Measurements from ENCODE around the gene HMGXB4. TPM values are rescaled to one million over a fixed set of nuclear protein-coding genes. Genes with fewer than 3 reads are reported as not detected.

HMGXB4 gene
- total RNA-seq, 1 donor from 2014 or later, result 16.7 TPM

DNA sequence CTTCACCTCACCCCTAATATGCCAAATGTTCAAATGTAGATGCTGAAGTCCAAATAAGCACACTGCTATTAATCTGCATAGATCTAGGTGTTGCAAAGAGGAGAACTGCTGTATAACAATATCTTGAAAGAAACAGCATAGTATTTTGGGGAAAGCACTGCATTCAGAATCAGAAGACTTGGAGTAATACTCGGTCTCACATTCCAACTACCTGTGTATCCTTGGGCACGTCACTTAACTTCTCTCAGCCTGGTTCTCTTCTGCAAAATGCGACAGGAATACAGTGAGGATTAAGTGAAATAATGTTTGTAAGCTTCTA, 332 bp upstream of the HMGXB4 start:
- peaks cover 14% of the 10 kb centered on the region for H3K4me1 ChIP-seq (ENCODE audit: insufficient read depth, low read length)
- Mint-ChIP-seq H3K27ac (ENCODE audit: unreplicated experiment) (peak overlapping the region; percentile 80), H3K36me3 (ENCODE audit: low read depth, unreplicated experiment) (no peaks in the 10 kb centered on the region), H3K9me3 (ENCODE audit: unreplicated experiment) (no peaks in the 10 kb centered on the region), H3K4me3 (ENCODE audit: unreplicated experiment) (peak overlapping the region; percentile 84), H3K4me1 (ENCODE audit: low read depth, unreplicated experiment) (peaks cover 6% of the 10 kb centered on the region), H3K27me3 (ENCODE audit: low read depth, unreplicated experiment) (no peaks in the 10 kb centered on the region)
- H4K20me1 ChIP-seq (ENCODE audit: insufficient read depth, low read length), result peaks cover 14% of the 10 kb centered on the region
- H3K79me2 ChIP-seq (ENCODE audit: insufficient read depth, low read length), result peaks cover 50% of the 10 kb centered on the region
- H3K9me3 ChIP-seq (ENCODE audit: insufficient read depth, low read depth, low read length), result no peaks in the 10 kb centered on the region
- H3K27ac ChIP-seq (ENCODE audit: low read depth, low read length), result peak overlapping the region; percentile 89
- no peak for TF ChIP-seq EZH2 (IDR thresholded peaks at IDR 0.05; ENCODE audit: insufficient read depth, low read length)
- TF ChIP-seq, protein P1, sequence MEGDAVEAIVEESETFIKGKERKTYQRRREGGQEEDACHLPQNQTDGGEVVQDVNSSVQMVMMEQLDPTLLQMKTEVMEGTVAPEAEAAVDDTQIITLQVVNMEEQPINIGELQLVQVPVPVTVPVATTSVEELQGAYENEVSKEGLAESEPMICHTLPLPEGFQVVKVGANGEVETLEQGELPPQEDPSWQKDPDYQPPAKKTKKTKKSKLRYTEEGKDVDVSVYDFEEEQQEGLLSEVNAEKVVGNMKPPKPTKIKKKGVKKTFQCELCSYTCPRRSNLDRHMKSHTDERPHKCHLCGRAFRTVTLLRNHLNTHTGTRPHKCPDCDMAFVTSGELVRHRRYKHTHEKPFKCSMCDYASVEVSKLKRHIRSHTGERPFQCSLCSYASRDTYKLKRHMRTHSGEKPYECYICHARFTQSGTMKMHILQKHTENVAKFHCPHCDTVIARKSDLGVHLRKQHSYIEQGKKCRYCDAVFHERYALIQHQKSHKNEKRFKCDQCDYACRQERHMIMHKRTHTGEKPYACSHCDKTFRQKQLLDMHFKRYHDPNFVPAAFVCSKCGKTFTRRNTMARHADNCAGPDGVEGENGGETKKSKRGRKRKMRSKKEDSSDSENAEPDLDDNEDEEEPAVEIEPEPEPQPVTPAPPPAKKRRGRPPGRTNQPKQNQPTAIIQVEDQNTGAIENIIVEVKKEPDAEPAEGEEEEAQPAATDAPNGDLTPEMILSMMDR (IDR thresholded peaks at IDR 0.05; ENCODE audit: insufficient read depth, low read depth, low read length), result no peak
- peak overlapping the region; percentile 97 for H3K4me3 ChIP-seq (ENCODE audit: insufficient read depth, low read depth, low read length)
- H3K9ac ChIP-seq (ENCODE audit: low read length), result peak overlapping the region; percentile 95
- DNase-seq (ENCODE audit: low read depth), result no peak
- peak overlapping the region; percentile 99 for H3K4me2 ChIP-seq (ENCODE audit: low read length)
- peak overlapping the region; percentile 100 for H2AFZ ChIP-seq (ENCODE audit: low read depth, low read length)
- H3K27me3 ChIP-seq (ENCODE audit: insufficient read depth, low read length), result no peaks in the 10 kb centered on the region
- FAIRE-seq, result no peak
- H3K36me3 ChIP-seq (ENCODE audit: insufficient read depth, low read length), result peaks cover under 1% of the 10 kb centered on the region

DNA sequence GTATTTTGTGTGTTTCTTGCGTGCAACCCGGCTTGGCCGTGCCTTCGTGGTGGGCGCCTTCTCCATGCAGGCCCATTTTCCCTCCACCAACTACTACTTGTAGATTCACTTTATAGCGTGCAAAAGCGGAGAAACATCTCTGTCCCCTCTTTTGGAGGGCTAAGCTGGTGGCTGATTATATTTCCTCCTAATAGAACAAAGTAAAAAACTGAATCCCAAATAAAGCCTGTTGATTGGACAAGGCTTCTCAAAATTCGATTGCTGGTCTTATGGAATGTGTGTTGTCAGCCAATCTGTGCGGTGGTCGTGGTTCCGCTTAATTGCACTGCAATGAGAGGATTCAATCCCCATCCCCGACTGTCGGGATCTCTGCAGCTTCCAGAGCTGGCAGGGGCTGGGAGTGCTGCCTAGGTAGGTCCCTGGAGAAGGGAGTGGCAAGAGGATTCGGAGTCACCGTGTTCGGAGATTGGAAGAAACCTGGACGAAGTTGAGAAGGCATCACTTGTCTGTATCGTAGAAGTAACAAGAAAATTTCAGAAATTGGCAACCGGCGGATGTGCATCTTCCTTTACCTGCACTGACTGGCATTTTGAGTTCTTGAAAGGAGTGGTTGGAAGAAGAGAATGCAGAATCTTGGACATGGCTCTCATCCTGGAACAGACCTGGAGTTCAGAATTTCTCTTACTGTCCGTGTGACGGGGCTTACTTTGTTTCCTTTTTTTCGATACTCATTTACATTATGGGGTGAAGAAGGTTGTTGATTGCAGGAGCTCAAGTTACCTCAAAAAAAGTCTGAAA, 1.1 kb downstream of the HMGXB4 start:
- Histone ChIP-seq H3K79me2 (ENCODE audit: insufficient read depth, low read length) (peaks cover 59% of the 10 kb centered on the region), H4K20me1 (ENCODE audit: insufficient read depth, low read length) (peaks cover 22% of the 10 kb centered on the region), H3K4me2 (ENCODE audit: low read length) (peak overlapping the region; percentile 99), H3K36me3 (ENCODE audit: insufficient read depth, low read length) (peaks cover 9% of the 10 kb centered on the region), H3K9ac (ENCODE audit: low read length) (peak overlapping the region; percentile 95), H3K4me1 (ENCODE audit: insufficient read depth, low read length) (peaks cover 14% of the 10 kb centered on the region), H3K27me3 (ENCODE audit: insufficient read depth, low read length) (no peaks in the 10 kb centered on the region), H3K9me3 (ENCODE audit: insufficient read depth, low read depth, low read length) (no peaks in the 10 kb centered on the region), H3K27ac (ENCODE audit: low read depth, low read length) (peak overlapping the region; percentile 89), H2AFZ (ENCODE audit: low read depth, low read length) (peak overlapping the region; percentile 53), H3K4me3 (ENCODE audit: insufficient read depth, low read depth, low read length) (peak overlapping the region; percentile 97)
- Mint-ChIP-seq H3K4me3 (ENCODE audit: unreplicated experiment) (peak overlapping the region; percentile 97), H3K36me3 (ENCODE audit: low read depth, unreplicated experiment) (no peaks in the 10 kb centered on the region), H3K27me3 (ENCODE audit: low read depth, unreplicated experiment) (no peaks in the 10 kb centered on the region), H3K9me3 (ENCODE audit: unreplicated experiment) (no peaks in the 10 kb centered on the region), H3K4me1 (ENCODE audit: low read depth, unreplicated experiment) (peaks cover 6% of the 10 kb centered on the region), H3K27ac (ENCODE audit: unreplicated experiment) (peak overlapping the region; percentile 82)
- peak; percentile 51 for DNase-seq (ENCODE audit: low read depth)
- FAIRE-seq, result no peak
- TF ChIP-seq EZH2 (IDR thresholded peaks at IDR 0.05; ENCODE audit: insufficient read depth, low read length), result no peak
- TF ChIP-seq, protein P1 (IDR thresholded peaks at IDR 0.05; ENCODE audit: insufficient read depth, low read depth, low read length), result no peak

DNA sequence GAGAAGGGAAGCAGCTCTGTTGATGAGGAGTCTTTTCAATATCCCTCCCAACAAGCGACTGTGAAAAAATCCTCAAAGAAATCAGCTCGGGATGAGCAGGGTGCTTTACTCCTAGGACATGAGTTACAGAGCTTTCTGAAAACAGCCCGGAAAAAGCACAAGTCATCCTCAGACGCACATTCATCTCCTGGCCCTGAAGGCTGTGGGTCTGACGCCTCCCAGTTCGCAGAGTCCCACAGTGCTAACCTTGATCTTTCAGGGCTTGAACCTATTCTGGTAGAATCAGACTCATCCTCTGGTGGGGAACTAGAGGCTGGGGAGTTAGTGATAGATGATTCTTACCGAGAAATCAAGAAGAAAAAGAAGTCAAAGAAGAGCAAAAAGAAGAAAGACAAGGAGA, 7.7 kb downstream of the HMGXB4 start:
- peaks cover 63% of the 10 kb centered on the region for H3K79me2 ChIP-seq (ENCODE audit: insufficient read depth, low read length)
- peaks cover 52% of the 10 kb centered on the region for H3K36me3 ChIP-seq (ENCODE audit: insufficient read depth, low read length)

More for the DNA sequence above, 7.7 kb downstream of the HMGXB4 start:
- no peak for FAIRE-seq
- no peak overlapping the region for H3K4me2 ChIP-seq (ENCODE audit: low read length)
- DNase-seq (ENCODE audit: low read depth), result no peak
- H3K4me3 ChIP-seq (ENCODE audit: insufficient read depth, low read depth, low read length), result no peak overlapping the region
- H3K9me3 Mint-ChIP-seq (ENCODE audit: unreplicated experiment), result peaks cover 3% of the 10 kb centered on the region
- H3K27ac Mint-ChIP-seq (ENCODE audit: unreplicated experiment), result no peak overlapping the region
- no peaks in the 10 kb centered on the region for H3K9me3 ChIP-seq (ENCODE audit: insufficient read depth, low read depth, low read length)
- no peak overlapping the region for H2AFZ ChIP-seq (ENCODE audit: low read depth, low read length)
- TF ChIP-seq, protein P1 (IDR thresholded peaks at IDR 0.05; ENCODE audit: insufficient read depth, low read depth, low read length), result no peak
- TF ChIP-seq EZH2 (IDR thresholded peaks at IDR 0.05; ENCODE audit: insufficient read depth, low read length), result no peak
- no peaks in the 10 kb centered on the region for H3K27me3 ChIP-seq (ENCODE audit: insufficient read depth, low read length)
- peaks cover 48% of the 10 kb centered on the region for H4K20me1 ChIP-seq (ENCODE audit: insufficient read depth, low read length)
- no peaks in the 10 kb centered on the region for H3K27me3 Mint-ChIP-seq (ENCODE audit: low read depth, unreplicated experiment)
- no peaks in the 10 kb centered on the region for H3K4me1 Mint-ChIP-seq (ENCODE audit: low read depth, unreplicated experiment)
- no peak overlapping the region for H3K27ac ChIP-seq (ENCODE audit: low read depth, low read length)
- H3K36me3 Mint-ChIP-seq (ENCODE audit: low read depth, unreplicated experiment), result peaks cover 23% of the 10 kb centered on the region
- no peak overlapping the region for H3K4me3 Mint-ChIP-seq (ENCODE audit: unreplicated experiment)
- no peaks in the 10 kb centered on the region for H3K4me1 ChIP-seq (ENCODE audit: insufficient read depth, low read length)
- no peak overlapping the region for H3K9ac ChIP-seq (ENCODE audit: low read length)
